ENCODE measurements around the gene ZNF808.
"Not testable (repeated sequence)": the region's sequence is repeated elsewhere in the genome, so short reads cannot be mapped to it uniquely, and the experiment has no call there.

GRCh38 chr19:52601974-52602366 lies 74.5 kb downstream of the ZNF808 start:
- not testable (repeated sequence) for TF ChIP-seq POLR2A (IDR thresholded peaks at IDR 0.05; ENCODE audit: low read length); GATA1 (IDR thresholded peaks at IDR 0.05; ENCODE audit: low read depth, low read length)
